Measurements from ENCODE around the gene ATP5MC2. TPM values are rescaled to one million over a fixed set of nuclear protein-coding genes. Genes with fewer than 3 reads are reported as not detected.
A peak's percentile ranks its signal among the peaks of the same experiment; 100 is the strongest.
"Not testable (repeated sequence)": the region's sequence is repeated elsewhere in the genome, so short reads cannot be mapped to it uniquely, and the experiment has no call there.

The ATP5MC2 gene
- total RNA-seq, result 100 to 1,000 TPM; 342 to 350 TPM
- 529 TPM for polyA plus RNA-seq

- Mint-ChIP-seq H3K9me3 (no peaks in the 10 kb centered on the region), H3K4me3 (peak within 1 kb of the TSS; percentile 87 to 98 (median 96)), H3K27me3 (peaks cover 17 to 20% of the 10 kb centered on the region in 2 donors), H3K27ac (peak within 1 kb of the TSS; percentile 81 to 98 (median 96)), H3K36me3 (peaks cover 4 to 32% (median 10%) of the 10 kb centered on the region in 3 donors), H3K4me1 (peaks cover 39 to 51% (median 39%) of the 10 kb centered on the region in 3 donors)
- Histone ChIP-seq H3K9me3 (ENCODE audit: low read length) (no peaks in the 10 kb centered on the region), H3K27ac (ENCODE audit: low read depth, low read length) (peak within 1 kb of the TSS; percentile 69), H3K27me3 (ENCODE audit: insufficient read depth, low read length, poor library complexity, severe bottlenecking) (peaks cover 8% of the 10 kb centered on the region), H3K4me3 (ENCODE audit: low read length) (peak within 1 kb of the TSS; percentile 84), H3K4me1 (ENCODE audit: insufficient read depth, low read length) (peaks cover 19% of the 10 kb centered on the region), H3K36me3 (ENCODE audit: insufficient read depth, low read length) (peaks cover 11% of the 10 kb centered on the region)
- peak; percentile 95 to 98 (median 97) for DNase-seq
- ChIA-PET POLR2A (interaction anchor here (0.6 to 1.8 kb wide), 6 partner anchors 50 to 222 kb away, joined by 3 to 6 read pairs (median 4); partner anchors contain the start of genes ATF7 and TARBP2), CTCF (interaction anchor here (0.7 to 2.9 kb wide), 19 partner anchors 9 to 167 kb away, joined by 3 to 18 read pairs (median 4); partner anchors contain the start of genes ATF7 and CALCOCO1)
Measured at GRCh38 chr12:53675701-53676607, at the start of gene ATP5MC2. Gene ATP5MC2 (minus strand): TSS chr12:53676083. CDS start chr12:53672614, 3,469 bp downstream.

- Histone ChIP-seq H3K36me3 (ENCODE audit: insufficient read depth, low read length) (peaks cover 37% of the 10 kb centered on the region), H3K4me1 (ENCODE audit: insufficient read depth, low read length) (peaks cover 18% of the 10 kb centered on the region), H3K27me3 (ENCODE audit: insufficient read depth, low read length, poor library complexity, severe bottlenecking) (no peaks in the 10 kb centered on the region), H3K4me3 (ENCODE audit: low read length) (no peak overlapping the region), H3K9me3 (ENCODE audit: low read length) (no peaks in the 10 kb centered on the region), H3K27ac (ENCODE audit: low read depth, low read length) (no peak overlapping the region)
- POLR2A ChIA-PET, result no interaction called here
- H3K9me3 Mint-ChIP-seq, result no peaks in the 10 kb centered on the region
- peak overlapping the region in 1 of 8 donors; percentile 65 for H3K27ac Mint-ChIP-seq
- peak overlapping the region in 1 of 7 donors; percentile 46 for H3K4me3 Mint-ChIP-seq
- no peak for DNase-seq
- peaks cover 22 to 34% (median 25%) of the 10 kb centered on the region in 3 donors for H3K4me1 Mint-ChIP-seq
- H3K36me3 Mint-ChIP-seq, result peaks cover 12 to 75% (median 38%) of the 10 kb centered on the region in 3 donors
- H3K27me3 Mint-ChIP-seq, result peaks cover 0 to 1% of the 10 kb centered on the region in 2 donors
- CTCF ChIA-PET, result interaction anchor here (1.0 to 2.6 kb wide), 7 partner anchors 9 to 35 kb away, joined by 3 to 15 read pairs (median 4); no protein-coding TSS in a partner anchor
Measured at GRCh38 chr12:53722450-53723041, 46.7 kb upstream of the ATP5MC2 start.

DNA sequence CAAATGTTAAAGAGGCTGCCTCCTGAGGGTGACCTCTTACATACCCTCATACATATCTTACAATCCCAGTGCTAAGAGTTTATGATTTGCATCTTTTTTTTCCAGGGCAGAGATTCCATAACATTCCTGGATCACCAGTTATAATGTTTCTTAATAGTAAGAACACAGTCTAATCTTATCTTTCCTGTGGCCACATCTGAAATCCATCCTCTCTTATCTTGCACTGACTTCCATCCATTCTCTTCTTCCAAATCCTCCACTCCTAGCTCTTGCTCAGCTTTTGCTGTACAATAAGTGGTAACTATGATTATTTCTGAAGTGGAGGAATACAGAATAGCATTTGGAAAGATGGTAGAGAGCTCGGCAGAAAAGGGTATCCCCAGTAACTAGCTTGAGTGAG, 45.1 kb upstream of the ATP5MC2 start:
- POLR2A ChIA-PET, result no interaction called here
- no peak overlapping the region for H3K4me3 Mint-ChIP-seq

GRCh38 chr12:53719649-53720048, 43.8 kb upstream of the ATP5MC2 start:
- Histone ChIP-seq H3K9me3 (ENCODE audit: low read length) (no peaks in the 10 kb centered on the region), H3K27me3 (ENCODE audit: insufficient read depth, low read length, poor library complexity, severe bottlenecking) (no peaks in the 10 kb centered on the region), H3K4me1 (ENCODE audit: insufficient read depth, low read length) (no peaks in the 10 kb centered on the region), H3K27ac (ENCODE audit: low read depth, low read length) (no peak overlapping the region), H3K36me3 (ENCODE audit: insufficient read depth, low read length) (peaks cover 37% of the 10 kb centered on the region), H3K4me3 (ENCODE audit: low read length) (no peak overlapping the region)
- H3K4me1 Mint-ChIP-seq, result peaks cover 0 to 6% (median 3%) of the 10 kb centered on the region in 3 donors
- peaks cover 19 to 88% (median 51%) of the 10 kb centered on the region in 3 donors for H3K36me3 Mint-ChIP-seq
- DNase-seq, result no peak
- ChIA-PET POLR2A (no interaction called here), CTCF (interaction anchor here (1.1 to 4.7 kb wide), 2 partner anchors 12 to 25 kb away, joined by 3 to 39 read pairs; no protein-coding TSS in a partner anchor)
- peak overlapping the region in 2 of 8 donors; percentile 30 to 60 for H3K27ac Mint-ChIP-seq
- no peak overlapping the region for H3K4me3 Mint-ChIP-seq
- no peaks in the 10 kb centered on the region for H3K9me3 Mint-ChIP-seq
- no peaks in the 10 kb centered on the region for H3K27me3 Mint-ChIP-seq

More for the DNA sequence above, 45.1 kb upstream of the ATP5MC2 start:
- no peak for DNase-seq
- Mint-ChIP-seq H3K9me3 (no peaks in the 10 kb centered on the region), H3K27ac (peak overlapping the region in 1 of 8 donors; percentile 52), H3K27me3 (no peaks in the 10 kb centered on the region), H3K36me3 (peaks cover 19 to 84% (median 50%) of the 10 kb centered on the region in 3 donors), H3K4me1 (peaks cover 9 to 19% (median 9%) of the 10 kb centered on the region in 3 donors)
- Histone ChIP-seq H3K9me3 (ENCODE audit: low read length) (no peaks in the 10 kb centered on the region), H3K4me3 (ENCODE audit: low read length) (no peak overlapping the region), H3K4me1 (ENCODE audit: insufficient read depth, low read length) (peaks cover 6% of the 10 kb centered on the region), H3K27ac (ENCODE audit: low read depth, low read length) (no peak overlapping the region), H3K36me3 (ENCODE audit: insufficient read depth, low read length) (peaks cover 37% of the 10 kb centered on the region), H3K27me3 (ENCODE audit: insufficient read depth, low read length, poor library complexity, severe bottlenecking) (no peaks in the 10 kb centered on the region)
- CTCF ChIA-PET, result interaction anchor here (0.7 to 2.6 kb wide), 3 partner anchors 19 to 26 kb away, joined by 3 to 15 read pairs (median 14); no protein-coding TSS in a partner anchor

DNA sequence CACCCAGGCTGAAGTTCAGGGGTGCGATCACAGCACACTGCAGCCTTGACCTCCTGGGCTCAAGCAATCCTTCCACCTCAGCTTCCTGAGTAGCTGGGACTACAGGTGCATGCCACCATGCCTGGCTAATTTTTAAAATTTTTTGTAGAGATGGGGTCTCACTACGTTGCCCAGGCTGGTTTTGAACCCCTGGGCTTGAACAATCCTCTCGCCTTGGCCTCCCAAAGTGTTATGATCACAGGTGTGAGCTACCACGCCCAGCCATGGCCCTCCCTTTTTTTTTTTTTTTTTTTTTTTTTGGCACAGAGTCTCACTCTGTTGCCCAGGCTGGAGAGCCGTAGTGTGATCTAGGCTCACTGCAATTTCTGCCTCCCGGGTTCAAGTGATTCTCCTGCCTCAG, 42.7 kb upstream of the ATP5MC2 start:
- H3K27ac Mint-ChIP-seq; H3K4me3 Mint-ChIP-seq; H3K27ac ChIP-seq (ENCODE audit: low read depth, low read length); H3K4me1 ChIP-seq (ENCODE audit: insufficient read depth, low read length); H3K9me3 Mint-ChIP-seq; H3K4me3 ChIP-seq (ENCODE audit: low read length); H3K4me1 Mint-ChIP-seq; H3K9me3 ChIP-seq (ENCODE audit: low read length); H3K27me3 Mint-ChIP-seq; DNase-seq; POLR2A ChIA-PET; H3K27me3 ChIP-seq (ENCODE audit: insufficient read depth, low read length, poor library complexity, severe bottlenecking): not testable (repeated sequence)
- H3K36me3 Mint-ChIP-seq, result peaks cover 21 to 88% (median 47%) of the 10 kb centered on the region in 3 donors
- H3K36me3 ChIP-seq (ENCODE audit: insufficient read depth, low read length), result peaks cover 32% of the 10 kb centered on the region
- CTCF ChIA-PET, result interaction anchor here (1.1 to 4.7 kb wide), 2 partner anchors 13 to 26 kb away, joined by 3 to 39 read pairs; no protein-coding TSS in a partner anchor

- ChIA-PET POLR2A (no interaction called here), CTCF (interaction anchor here (2.2 to 4.7 kb wide), 2 partner anchors 10 to 28 kb away, joined by 5 to 39 read pairs; partner anchors contain the start of gene CALCOCO1)
- no peaks in the 10 kb centered on the region for H3K27me3 ChIP-seq (ENCODE audit: insufficient read depth, low read length, poor library complexity, severe bottlenecking)
- H3K27ac ChIP-seq (ENCODE audit: low read depth, low read length), result no peak overlapping the region
- no peak for DNase-seq
- H3K27me3 Mint-ChIP-seq, result no peaks in the 10 kb centered on the region
- H3K27ac Mint-ChIP-seq, result no peak overlapping the region
- H3K36me3 Mint-ChIP-seq, result peaks cover 16 to 89% (median 44%) of the 10 kb centered on the region in 3 donors
- no peaks in the 10 kb centered on the region for H3K4me1 ChIP-seq (ENCODE audit: insufficient read depth, low read length)
- H3K4me3 ChIP-seq (ENCODE audit: low read length), result no peak overlapping the region
- no peaks in the 10 kb centered on the region for H3K4me1 Mint-ChIP-seq
- H3K9me3 ChIP-seq (ENCODE audit: low read length), result no peaks in the 10 kb centered on the region
- H3K4me3 Mint-ChIP-seq, result no peak overlapping the region
- no peaks in the 10 kb centered on the region for H3K9me3 Mint-ChIP-seq
- peaks cover 26% of the 10 kb centered on the region for H3K36me3 ChIP-seq (ENCODE audit: insufficient read depth, low read length)
Measured at GRCh38 chr12:53717319-53717718, 41.4 kb upstream of the ATP5MC2 start.

DNA sequence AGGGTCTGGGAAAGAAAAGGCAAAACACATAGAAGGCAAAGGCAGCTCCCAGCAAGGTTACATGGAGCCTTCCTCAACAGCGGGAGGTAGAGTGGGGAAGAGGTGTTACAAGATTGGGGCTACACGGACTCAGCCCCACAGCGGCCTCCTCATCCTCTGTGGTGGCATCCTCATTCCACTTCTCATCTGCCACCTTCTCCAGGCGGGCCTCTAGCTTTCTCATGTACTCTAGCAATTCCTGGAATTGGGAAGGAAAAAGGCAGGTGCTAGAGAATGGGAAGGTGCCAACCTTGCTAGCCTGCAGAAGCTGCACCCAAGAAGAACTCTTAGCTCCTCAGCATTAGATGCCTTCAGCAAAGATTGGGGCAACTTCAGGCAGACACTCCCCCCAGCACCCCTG, 38.1 kb upstream of the ATP5MC2 start:
- Mint-ChIP-seq H3K36me3 (peaks cover 12 to 68% (median 23%) of the 10 kb centered on the region in 3 donors), H3K4me3 (no peak overlapping the region), H3K27me3 (no peaks in the 10 kb centered on the region), H3K4me1 (no peaks in the 10 kb centered on the region), H3K9me3 (no peaks in the 10 kb centered on the region), H3K27ac (peak overlapping the region in 1 of 8 donors; percentile 47)
- H3K27ac ChIP-seq (ENCODE audit: low read depth, low read length), result no peak overlapping the region
- H3K4me1 ChIP-seq (ENCODE audit: insufficient read depth, low read length), result no peaks in the 10 kb centered on the region
- no peak for DNase-seq
- CTCF ChIA-PET, result interaction anchor here (0.8 to 1.8 kb wide), 3 partner anchors 12 to 32 kb away, joined by 3 to 8 read pairs (median 6); no protein-coding TSS in a partner anchor
- peaks cover 12% of the 10 kb centered on the region for H3K36me3 ChIP-seq (ENCODE audit: insufficient read depth, low read length)
- POLR2A ChIA-PET, result no interaction called here
- H3K4me3 ChIP-seq (ENCODE audit: low read length), result no peak overlapping the region
- no peaks in the 10 kb centered on the region for H3K27me3 ChIP-seq (ENCODE audit: insufficient read depth, low read length, poor library complexity, severe bottlenecking)
- H3K9me3 ChIP-seq (ENCODE audit: low read length), result no peaks in the 10 kb centered on the region

All from CD8-positive, alpha-beta memory T cell (primary cell).